OCI-LY3 (cell line): ENCODE results near the gene NCKAP5.

Source experiments
- H2AFZ ChIP-seq: fragments of 200-600, 300-600 bp; shearing (Covaris generic); 2 replicates; pipeline ENCODE4 v1.6.0; 2014; ENCODE audit warnings: antibody characterized with exemption, low read depth, low read length
- H3K27ac ChIP-seq: fragments of 200-600, 300-600 bp; sonication (generic); 2 replicates; pipeline ENCODE4 v1.5.1; 2014; ENCODE audit warnings: mild to moderate bottlenecking, low read length, moderate library complexity, mixed read lengths
- H3K27me3 ChIP-seq: fragments of 200-600, 300-600 bp; sonication (generic); 2 replicates; pipeline ENCODE4 v1.6.1; 2014; ENCODE audit warnings: low read depth, low read length, mixed read lengths
- H3K36me3 ChIP-seq: fragments of 200-600, 300-600 bp; sonication (generic); replicated peaks from 2 replicates; pipeline ENCODE3; 2014; ENCODE audit warnings: low read depth, low read length, mixed read lengths
- H3K4me1 ChIP-seq: fragments of 300-600, 200-600 bp; sonication (generic); 2 replicates; pipeline ENCODE4 v1.6.1; 2014; ENCODE audit warnings: low read length, mixed read lengths
- H3K4me2 ChIP-seq: fragments of 200-600, 300-600 bp; sonication (generic); 2 replicates; pipeline ENCODE4 v1.6.1; 2014; ENCODE audit warnings: low read length, mixed read lengths
- H3K4me3 ChIP-seq: fragments of 300-600, 200-600 bp; sonication (generic); 2 replicates; pipeline ENCODE4 v1.5.1; 2014; ENCODE audit warnings: antibody characterized with exemption, mild to moderate bottlenecking, low read length, moderate library complexity
- H3K79me2 ChIP-seq: fragments of 300-600, 200-600 bp; shearing (Covaris generic); 2 replicates; pipeline ENCODE4 v1.6.1; 2014; ENCODE audit warnings: mild to moderate bottlenecking, low read length, mixed read lengths
- H3K9ac ChIP-seq: fragments of 300-600, 200-600 bp; shearing (Covaris generic); 2 replicates; pipeline ENCODE4 v1.6.0; 2014; ENCODE audit warnings: mild to moderate bottlenecking, low read length, moderate library complexity
- H3K9me3 ChIP-seq: fragments of 200-600, 300-600 bp; shearing (Covaris generic); 2 replicates; pipeline ENCODE4 v1.6.1; 2014; ENCODE audit warnings: low read length, mixed read lengths; ENCODE audit not compliant: insufficient read depth
- H4K20me1 ChIP-seq: fragments of 200-600, 300-600 bp; sonication (generic); 2 replicates; pipeline ENCODE4 v1.6.1; 2016; ENCODE audit warnings: low read length, mixed read lengths; ENCODE audit not compliant: insufficient read depth
- EZH2phosphoT487 ChIP-seq: fragments of 200-600 bp; shearing (Covaris generic); IDR thresholded peaks from 2 replicates; pipeline ENCODE4 v1.6.1; 2018; ENCODE audit warnings: antibody characterized with exemption, mixed run types, low read depth
- TF ChIP-seq, protein P1 (sequence below): fragments of 200-600, 300-600 bp; sonication (generic); IDR thresholded peaks from 2 replicates; pipeline ENCODE4 v1.5.1; 2014; ENCODE audit warnings: antibody characterized with exemption, low read length, low read depth

NCKAP5 gene

GRCh38 chr2:133163111-133163510 lies 405.2 kb downstream of the NCKAP5 start:
- Histone ChIP-seq H4K20me1 (no peaks in the 10 kb centered on the region), H3K9me3 (no peaks in the 10 kb centered on the region), H3K79me2 (no peaks in the 10 kb centered on the region), H3K27me3 (no peaks in the 10 kb centered on the region), H3K9ac (no peak overlapping the region), H3K4me1 (no peaks in the 10 kb centered on the region), H3K4me3 (no peak overlapping the region), H3K36me3 (no peaks in the 10 kb centered on the region), H2AFZ (no peak overlapping the region), H3K27ac (no peak overlapping the region), H3K4me2 (no peak overlapping the region)
- TF ChIP-seq EZH2phosphoT487, result no peak
- TF ChIP-seq, protein P1, sequence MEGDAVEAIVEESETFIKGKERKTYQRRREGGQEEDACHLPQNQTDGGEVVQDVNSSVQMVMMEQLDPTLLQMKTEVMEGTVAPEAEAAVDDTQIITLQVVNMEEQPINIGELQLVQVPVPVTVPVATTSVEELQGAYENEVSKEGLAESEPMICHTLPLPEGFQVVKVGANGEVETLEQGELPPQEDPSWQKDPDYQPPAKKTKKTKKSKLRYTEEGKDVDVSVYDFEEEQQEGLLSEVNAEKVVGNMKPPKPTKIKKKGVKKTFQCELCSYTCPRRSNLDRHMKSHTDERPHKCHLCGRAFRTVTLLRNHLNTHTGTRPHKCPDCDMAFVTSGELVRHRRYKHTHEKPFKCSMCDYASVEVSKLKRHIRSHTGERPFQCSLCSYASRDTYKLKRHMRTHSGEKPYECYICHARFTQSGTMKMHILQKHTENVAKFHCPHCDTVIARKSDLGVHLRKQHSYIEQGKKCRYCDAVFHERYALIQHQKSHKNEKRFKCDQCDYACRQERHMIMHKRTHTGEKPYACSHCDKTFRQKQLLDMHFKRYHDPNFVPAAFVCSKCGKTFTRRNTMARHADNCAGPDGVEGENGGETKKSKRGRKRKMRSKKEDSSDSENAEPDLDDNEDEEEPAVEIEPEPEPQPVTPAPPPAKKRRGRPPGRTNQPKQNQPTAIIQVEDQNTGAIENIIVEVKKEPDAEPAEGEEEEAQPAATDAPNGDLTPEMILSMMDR, result no peak

GRCh38 chr2:133158442-133158841 lies 409.8 kb downstream of the NCKAP5 start:
- no peaks in the 10 kb centered on the region for H3K4me1 ChIP-seq
- TF ChIP-seq EZH2phosphoT487, result no peak
- TF ChIP-seq, protein P1, result no peak
- no peaks in the 10 kb centered on the region for H3K9me3 ChIP-seq
- no peaks in the 10 kb centered on the region for H3K27me3 ChIP-seq
- no peak overlapping the region for H2AFZ ChIP-seq
- H3K79me2 ChIP-seq, result no peaks in the 10 kb centered on the region
- no peak overlapping the region for H3K4me2 ChIP-seq
- no peak overlapping the region for H3K27ac ChIP-seq
- no peak overlapping the region for H3K4me3 ChIP-seq
- H4K20me1 ChIP-seq, result no peaks in the 10 kb centered on the region
- H3K9ac ChIP-seq, result no peak overlapping the region
- no peaks in the 10 kb centered on the region for H3K36me3 ChIP-seq

DNA sequence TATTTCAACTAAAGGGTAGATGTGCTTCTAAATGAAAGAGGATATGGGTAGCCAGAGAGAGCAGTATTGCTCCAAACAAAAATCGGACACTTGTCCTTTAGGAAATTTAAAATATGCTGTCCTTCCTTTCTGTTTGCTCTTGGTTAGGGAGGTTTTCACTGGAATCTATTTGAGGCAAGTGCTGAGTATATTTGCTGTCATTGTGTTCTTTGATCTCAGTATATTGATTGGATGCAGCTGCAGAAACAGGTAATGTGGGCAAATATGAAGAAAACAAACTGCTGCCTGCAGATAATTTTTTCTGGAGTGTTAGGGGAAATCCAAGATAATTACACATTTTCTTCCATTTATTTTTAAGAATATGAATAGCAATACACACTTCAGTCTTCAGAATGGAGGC lies 410.2 kb downstream of the NCKAP5 start:
- H3K9me3 ChIP-seq, result no peaks in the 10 kb centered on the region
- no peak overlapping the region for H3K4me2 ChIP-seq
- no peaks in the 10 kb centered on the region for H3K79me2 ChIP-seq
- no peak for TF ChIP-seq EZH2phosphoT487
- TF ChIP-seq, protein P1, result no peak
- no peaks in the 10 kb centered on the region for H4K20me1 ChIP-seq
- no peaks in the 10 kb centered on the region for H3K4me1 ChIP-seq
- H3K36me3 ChIP-seq, result no peaks in the 10 kb centered on the region
- H3K27me3 ChIP-seq, result no peaks in the 10 kb centered on the region
- no peak overlapping the region for H3K27ac ChIP-seq
- no peak overlapping the region for H3K9ac ChIP-seq
- H3K4me3 ChIP-seq, result no peak overlapping the region
- no peak overlapping the region for H2AFZ ChIP-seq

GRCh38 chr2:133157141-133157540 lies 411.1 kb downstream of the NCKAP5 start:
- no peaks in the 10 kb centered on the region for H3K36me3 ChIP-seq
- H3K4me3 ChIP-seq, result no peak overlapping the region
- H3K4me2 ChIP-seq, result no peak overlapping the region
- no peaks in the 10 kb centered on the region for H3K79me2 ChIP-seq
- no peak overlapping the region for H2AFZ ChIP-seq
- no peak for TF ChIP-seq EZH2phosphoT487
- no peaks in the 10 kb centered on the region for H3K9me3 ChIP-seq
- no peaks in the 10 kb centered on the region for H4K20me1 ChIP-seq
- no peak overlapping the region for H3K27ac ChIP-seq
- no peaks in the 10 kb centered on the region for H3K27me3 ChIP-seq
- H3K4me1 ChIP-seq, result no peaks in the 10 kb centered on the region
- H3K9ac ChIP-seq, result no peak overlapping the region

- H3K36me3 ChIP-seq, result no peaks in the 10 kb centered on the region
- no peaks in the 10 kb centered on the region for H3K9me3 ChIP-seq
- no peaks in the 10 kb centered on the region for H3K79me2 ChIP-seq
- H3K4me1 ChIP-seq, result no peaks in the 10 kb centered on the region
- no peak overlapping the region for H3K9ac ChIP-seq
- H3K27ac ChIP-seq, result no peak overlapping the region
- H3K27me3 ChIP-seq, result no peaks in the 10 kb centered on the region
- no peak overlapping the region for H3K4me2 ChIP-seq
- H4K20me1 ChIP-seq, result no peaks in the 10 kb centered on the region
- no peak overlapping the region for H2AFZ ChIP-seq
- H3K4me3 ChIP-seq, result no peak overlapping the region
- TF ChIP-seq EZH2phosphoT487, result no peak
- TF ChIP-seq, protein P1, result no peak
Measured at GRCh38 chr2:133152801-133153200, 415.5 kb downstream of the NCKAP5 start.
